WTC11 (cell line): ENCODE results near the gene IL9. TPM values are rescaled to one million over a fixed set of nuclear protein-coding genes. Genes with fewer than 3 reads are reported as not detected.

Experiments used
- ATAC-seq: fragments of 200-7000 bp; cut with Tn5 transposase; 2 replicates; pipeline ENCODE4 v1.10.0; 2021; ENCODE audit warnings: mild to moderate bottlenecking, moderate library complexity
- CTCF ChIA-PET: fragments of 300-600 bp; sonication (Branson Sonifier 250); formaldehyde crosslinking; loops from one replicate; lab custom pipeline; 2021; ENCODE audit warnings: antibody characterized with exemption; lab: Charles Lee
- POLR2A ChIA-PET: fragments of 350-600 bp; sonication (Branson Sonifier 250); formaldehyde crosslinking; loops from one replicate; lab custom pipeline; 2021; ENCODE audit warnings: antibody characterized with exemption; lab: Charles Lee
- DNase-seq: peaks from one replicate; pipeline ENCODE4 v3.0.0; 2021; ENCODE audit warnings: low spot score
- H3K27ac Mint-ChIP-seq: 2 replicates; pipeline ENCODE4 v1.8.0; 2021; ENCODE audit warnings: mixed read lengths
- H3K27me3 Mint-ChIP-seq: 2 replicates; pipeline ENCODE4 v1.8.0; 2021; ENCODE audit warnings: low read depth, mild to moderate bottlenecking, moderate library complexity, mixed read lengths
- H3K36me3 Mint-ChIP-seq: 2 replicates; pipeline ENCODE4 v1.8.0; 2021; ENCODE audit warnings: mixed read lengths
- H3K4me1 Mint-ChIP-seq: 2 replicates; pipeline ENCODE4 v1.8.0; 2022; ENCODE audit warnings: mixed read lengths
- H3K4me3 Mint-ChIP-seq: 2 replicates; pipeline ENCODE4 v1.8.0; 2021; ENCODE audit warnings: mild to moderate bottlenecking, moderate library complexity, mixed read lengths
- H3K9me3 Mint-ChIP-seq: 2 replicates; pipeline ENCODE4 v1.8.0; 2021; ENCODE audit warnings: mixed read lengths
- AR ChIP-seq: fragments of 250-450 bp; sonication (Bioruptor Pico); IDR thresholded peaks from 2 replicates; pipeline ENCODE4 v1.9.0; 2021; ENCODE audit warnings: mild to moderate bottlenecking
- ARID4B ChIP-seq: sonication (generic); formaldehyde crosslinking; IDR thresholded peaks from 2 replicates; pipeline ENCODE4 v1.8.0; 2023; ENCODE audit warnings: missing genetic modification reagents, mild to moderate bottlenecking, borderline replicate concordance
- ETV6 ChIP-seq: sonication (generic); formaldehyde crosslinking; IDR thresholded peaks from 2 replicates; pipeline ENCODE4 v1.8.1; 2022; ENCODE audit warnings: mild to moderate bottlenecking, missing genetic modification reagents
- FOXK1 ChIP-seq: sonication (generic); formaldehyde crosslinking; IDR thresholded peaks from 2 replicates; pipeline ENCODE4 v1.8.0; 2022; ENCODE audit warnings: mild to moderate bottlenecking, moderate library complexity, missing genetic modification reagents
- KAT7 ChIP-seq: sonication (generic); formaldehyde crosslinking; IDR thresholded peaks from 2 replicates; pipeline ENCODE4 v1.8.1; 2023; ENCODE audit warnings: missing genetic modification reagents, mild to moderate bottlenecking, borderline replicate concordance
- MYBL2 ChIP-seq: sonication (generic); formaldehyde crosslinking; IDR thresholded peaks from 2 replicates; pipeline ENCODE4 v1.8.1; 2023; ENCODE audit warnings: mild to moderate bottlenecking, moderate library complexity, missing genetic modification reagents
- NR2C2 ChIP-seq: sonication (generic); formaldehyde crosslinking; IDR thresholded peaks from 2 replicates; pipeline ENCODE4 v1.8.0; 2022; ENCODE audit warnings: mild to moderate bottlenecking, missing genetic modification reagents
- RORB ChIP-seq: fragments of 250-450 bp; sonication (Bioruptor Pico); IDR thresholded peaks from 2 replicates; pipeline ENCODE4 v1.9.0; 2021; ENCODE audit warnings: mild to moderate bottlenecking
- SOX15 ChIP-seq: fragments of 250-450 bp; sonication (Bioruptor Pico); IDR thresholded peaks from 2 replicates; pipeline ENCODE4 v1.9.0; 2021; ENCODE audit warnings: mild to moderate bottlenecking
- ZBTB21 ChIP-seq: sonication (generic); formaldehyde crosslinking; IDR thresholded peaks from 2 replicates; pipeline ENCODE4 v1.8.1; 2023; ENCODE audit warnings: mild to moderate bottlenecking, missing genetic modification reagents, borderline replicate concordance
- ZNF138 ChIP-seq: sonication (generic); formaldehyde crosslinking; conservative IDR thresholded peaks from 2 replicates; pipeline ENCODE4 v1.8.1; 2022; ENCODE audit warnings: mild to moderate bottlenecking, moderate library complexity, missing genetic modification reagents
- ZNF219 ChIP-seq: sonication (generic); formaldehyde crosslinking; IDR thresholded peaks from 2 replicates; pipeline ENCODE4 v1.8.0; 2023; ENCODE audit warnings: missing genetic modification reagents, mild to moderate bottlenecking, borderline replicate concordance
- ZNF512 ChIP-seq: sonication (generic); formaldehyde crosslinking; IDR thresholded peaks from 2 replicates; pipeline ENCODE4 v1.8.1; 2022; ENCODE audit warnings: missing genetic modification reagents, borderline replicate concordance
- ZNF671 ChIP-seq: fragments of 250-450 bp; sonication (Bioruptor Pico); IDR thresholded peaks from 2 replicates; pipeline ENCODE4 v1.8.0; 2021; ENCODE audit warnings: mild to moderate bottlenecking
- total RNA-seq: library from RNA; stranded (reverse); gene quantifications from 3 replicates; pipeline ENCODE4 v1.2.3, GENCODE V29; 2021
- TF ChIP-seq, protein P1 (sequence below): sonication (generic); formaldehyde crosslinking; IDR thresholded peaks from 2 replicates; pipeline ENCODE4 v1.8.1; 2023; ENCODE audit warnings: mild to moderate bottlenecking, missing genetic modification reagents, moderate library complexity
- TF ChIP-seq, protein P2 (sequence below): sonication (generic); formaldehyde crosslinking; conservative IDR thresholded peaks from 2 replicates; pipeline ENCODE4 v1.8.1; 2022; ENCODE audit warnings: mild to moderate bottlenecking, missing genetic modification reagents
- TF ChIP-seq, protein P3 (sequence below): sonication (generic); formaldehyde crosslinking; IDR thresholded peaks from 2 replicates; pipeline ENCODE4 v1.8.0; 2022; ENCODE audit warnings: mild to moderate bottlenecking, missing genetic modification reagents

The IL9 gene
- total RNA-seq, 1 experiment from 2014 or later: not detected

GRCh38 chr5:135877570-135878155 lies 18.0 kb downstream of the IL9 start:
- Mint-ChIP-seq H3K9me3 (no peaks in the 10 kb centered on the region), H3K27me3 (no peaks in the 10 kb centered on the region), H3K4me1 (peaks cover 17% of the 10 kb centered on the region), H3K36me3 (no peaks in the 10 kb centered on the region), H3K27ac (no peak overlapping the region), H3K4me3 (no peak overlapping the region)
- TF ChIP-seq ZNF671 (CRISPR knock-in tag): no peak
- POLR2A ChIA-PET: no interaction called here
- ATAC-seq (no peak), DNase-seq (no peak)
- CTCF ChIA-PET: interaction anchor here (1.2 to 1.6 kb wide), 3 partner anchors 10 to 411 kb away, joined by 4 to 5 read pairs (median 4); no protein-coding TSS in a partner anchor

- H3K4me3 Mint-ChIP-seq: no peak overlapping the region
- H3K4me1 Mint-ChIP-seq: peaks cover 11% of the 10 kb centered on the region
- no peak for ATAC-seq
- no peak overlapping the region for H3K27ac Mint-ChIP-seq
- no peaks in the 10 kb centered on the region for H3K27me3 Mint-ChIP-seq
- H3K9me3 Mint-ChIP-seq: no peaks in the 10 kb centered on the region
- TF ChIP-seq MYBL2 (CRISPR knock-in tag) (no peak), ARID4B (CRISPR knock-in tag) (no peak)
- ChIA-PET CTCF (interaction anchor here (1.0 to 1.6 kb wide), 4 partner anchors 41 to 410 kb away, joined by 3 to 6 read pairs (median 4); partner anchors contain the start of gene SLC25A48), POLR2A (no interaction called here)
- no peak for DNase-seq
- no peaks in the 10 kb centered on the region for H3K36me3 Mint-ChIP-seq
Observed at GRCh38 chr5:135876146-135876545, 19.5 kb downstream of the IL9 start.

DNA sequence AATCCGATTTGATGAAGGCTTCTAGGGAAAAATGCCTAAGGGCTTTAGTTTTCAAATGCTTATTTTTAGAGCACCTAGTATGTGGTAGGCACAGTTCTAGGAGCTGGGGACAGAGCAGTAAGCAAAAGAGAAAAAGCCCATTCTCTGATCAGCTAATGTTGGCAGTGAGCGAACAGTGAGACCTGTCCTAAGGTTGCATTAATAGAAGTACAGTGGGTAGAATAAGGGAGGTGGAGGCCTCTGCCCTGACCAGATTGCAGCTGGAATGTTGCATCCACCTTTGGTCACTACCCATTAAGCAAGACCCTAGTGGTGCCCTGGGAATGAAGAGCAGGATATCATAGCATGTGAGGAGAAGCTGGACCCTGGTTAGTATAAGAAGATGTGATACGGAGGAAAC lies 20.1 kb downstream of the IL9 start:
- H3K4me3 Mint-ChIP-seq: no peak overlapping the region
- ChIA-PET CTCF (interaction anchor here (1.0 to 1.6 kb wide), 4 partner anchors 41 to 409 kb away, joined by 3 to 6 read pairs (median 4); partner anchors contain the start of gene SLC25A48), POLR2A (no interaction called here)
- no peak for ATAC-seq
- H3K27ac Mint-ChIP-seq: no peak overlapping the region
- TF ChIP-seq KAT7 (CRISPR knock-in tag) (no peak), AR (CRISPR knock-in tag) (no peak), ETV6 (no peak), ZBTB21 (CRISPR knock-in tag) (no peak), ZNF219 (CRISPR knock-in tag) (no peak), ZNF138 (CRISPR knock-in tag) (no peak), SOX15 (no peak), FOXK1 (CRISPR knock-in tag) (no peak)
- no peak for DNase-seq
- H3K9me3 Mint-ChIP-seq: no peaks in the 10 kb centered on the region
- H3K4me1 Mint-ChIP-seq: peaks cover 6% of the 10 kb centered on the region
- H3K36me3 Mint-ChIP-seq: no peaks in the 10 kb centered on the region
- no peaks in the 10 kb centered on the region for H3K27me3 Mint-ChIP-seq

GRCh38 chr5:135874461-135874860 lies 21.2 kb downstream of the IL9 start:
- ChIA-PET CTCF (interaction anchor here (0.8 to 2.6 kb wide), 11 partner anchors 17 to 362 kb away, joined by 3 to 11 read pairs (median 6); no protein-coding TSS in a partner anchor), POLR2A (no interaction called here)
- Mint-ChIP-seq H3K9me3 (no peaks in the 10 kb centered on the region), H3K36me3 (no peaks in the 10 kb centered on the region), H3K4me3 (no peak overlapping the region), H3K27ac (no peak overlapping the region), H3K4me1 (no peaks in the 10 kb centered on the region), H3K27me3 (no peaks in the 10 kb centered on the region; the same call in 1 of the 2 replicates)
- no peak for ATAC-seq
- no peak for DNase-seq
- TF ChIP-seq NR2C2 (CRISPR knock-in tag): no peak
- TF ChIP-seq, protein P1, sequence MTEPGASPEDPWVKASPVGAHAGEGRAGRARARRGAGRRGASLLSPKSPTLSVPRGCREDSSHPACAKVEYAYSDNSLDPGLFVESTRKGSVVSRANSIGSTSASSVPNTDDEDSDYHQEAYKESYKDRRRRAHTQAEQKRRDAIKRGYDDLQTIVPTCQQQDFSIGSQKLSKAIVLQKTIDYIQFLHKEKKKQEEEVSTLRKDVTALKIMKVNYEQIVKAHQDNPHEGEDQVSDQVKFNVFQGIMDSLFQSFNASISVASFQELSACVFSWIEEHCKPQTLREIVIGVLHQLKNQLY (CRISPR knock-in tag): no peak
- no peak for TF ChIP-seq ZNF512 (CRISPR knock-in tag)
- TF ChIP-seq, protein P2, sequence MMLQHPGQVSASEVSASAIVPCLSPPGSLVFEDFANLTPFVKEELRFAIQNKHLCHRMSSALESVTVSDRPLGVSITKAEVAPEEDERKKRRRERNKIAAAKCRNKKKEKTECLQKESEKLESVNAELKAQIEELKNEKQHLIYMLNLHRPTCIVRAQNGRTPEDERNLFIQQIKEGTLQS (CRISPR knock-in tag): no peak
- TF ChIP-seq, protein P3, sequence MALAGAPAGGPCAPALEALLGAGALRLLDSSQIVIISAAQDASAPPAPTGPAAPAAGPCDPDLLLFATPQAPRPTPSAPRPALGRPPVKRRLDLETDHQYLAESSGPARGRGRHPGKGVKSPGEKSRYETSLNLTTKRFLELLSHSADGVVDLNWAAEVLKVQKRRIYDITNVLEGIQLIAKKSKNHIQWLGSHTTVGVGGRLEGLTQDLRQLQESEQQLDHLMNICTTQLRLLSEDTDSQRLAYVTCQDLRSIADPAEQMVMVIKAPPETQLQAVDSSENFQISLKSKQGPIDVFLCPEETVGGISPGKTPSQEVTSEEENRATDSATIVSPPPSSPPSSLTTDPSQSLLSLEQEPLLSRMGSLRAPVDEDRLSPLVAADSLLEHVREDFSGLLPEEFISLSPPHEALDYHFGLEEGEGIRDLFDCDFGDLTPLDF: no peak
- TF ChIP-seq RORB: no peak
- TF ChIP-seq ETV6: no peak
